Liver (tissue), 9 donors: ENCODE results near the gene SNAP25. TPM values are rescaled to one million over a fixed set of nuclear protein-coding genes. Genes with fewer than 3 reads are reported as not detected.
A peak's percentile ranks its signal among the peaks of the same experiment; 100 is the strongest.

ENCODE experiments used
- DNase-seq: peaks from one replicate; pipeline ENCODE4 v3.0.0-alpha.2; 2017; ENCODE audit warnings: low spot score
- H3K27ac ChIP-seq, 2 donors: one replicate each; pipeline ENCODE4 v1.7.0; 2013; ENCODE audit warnings: inconsistent platforms in 2 of 2, low read length in 2 of 2, control low read depth in 1 of 2, low read depth in 1 of 2, mild to moderate bottlenecking in 1 of 2
- H3K27me3 ChIP-seq, 4 donors: one replicate each; pipeline versions ENCODE4 v1.6.1 to v1.7.0; 2013; ENCODE audit warnings: low read length in 3 of 4, inconsistent platforms in 1 of 4, mild to moderate bottlenecking in 1 of 4, moderate library complexity in 1 of 4; ENCODE audit not compliant: control insufficient read depth in 4 of 4, insufficient read depth in 4 of 4
- H3K36me3 ChIP-seq, 4 donors: one replicate each; pipeline versions ENCODE4 v1.6.1 to v1.7.0; 2013; ENCODE audit warnings: low read length in 3 of 4, mild to moderate bottlenecking in 3 of 4, low read depth in 1 of 4, moderate library complexity in 1 of 4; ENCODE audit not compliant: control insufficient read depth in 4 of 4, insufficient read depth in 3 of 4
- H3K4me1 ChIP-seq, 4 donors: one replicate each; pipeline versions ENCODE4 v1.6.1 to v1.7.0; 2013; ENCODE audit warnings: low read length in 3 of 4, mild to moderate bottlenecking in 3 of 4, moderate library complexity in 1 of 4; ENCODE audit not compliant: control insufficient read depth in 4 of 4, insufficient read depth in 4 of 4
- H3K4me3 ChIP-seq, 3 donors: one replicate each; pipeline versions ENCODE4 v1.6.1 to v1.7.0; 2013; ENCODE audit warnings: low read length in 3 of 3, control low read depth in 1 of 3, low read depth in 1 of 3, mild to moderate bottlenecking in 1 of 3
- H3K9ac ChIP-seq, 2 donors: one replicate each; pipeline ENCODE4 v1.7.0; 2013; ENCODE audit warnings: low read length in 2 of 2, mild to moderate bottlenecking in 2 of 2, moderate library complexity in 2 of 2, control low read depth in 1 of 2, low read depth in 1 of 2
- H3K9me3 ChIP-seq, 4 donors: one replicate each; pipeline versions ENCODE4 v1.6.1 to v1.7.0; 2013; ENCODE audit warnings: low read length in 3 of 4; ENCODE audit not compliant: control insufficient read depth in 4 of 4
- ATF3 ChIP-seq: IDR thresholded peaks from 2 replicates; pipeline ENCODE4 v1.6.1; 2016; ENCODE audit warnings: antibody characterized with exemption
- EGR1 ChIP-seq, 2 donors: IDR thresholded peaks; 2 replicates each; pipeline ENCODE4 v1.6.1; 2016 to 2018; ENCODE audit warnings: antibody characterized with exemption in 2 of 2, low read depth in 2 of 2
- FOXA1 ChIP-seq: IDR thresholded peaks from 2 replicates; pipeline ENCODE4 v1.6.1; 2016; ENCODE audit warnings: antibody characterized with exemption
- FOXA2 ChIP-seq: IDR thresholded peaks from 2 replicates; pipeline ENCODE4 v1.6.1; 2016; ENCODE audit warnings: antibody characterized with exemption
- HNF4A ChIP-seq, 2 donors: conservative IDR thresholded peaks; 2 replicates each; pipeline ENCODE4 v1.6.1; 2016; ENCODE audit warnings: antibody characterized with exemption in 2 of 2, mild to moderate bottlenecking in 2 of 2
- JUND ChIP-seq, 2 donors: IDR thresholded peaks; 2 replicates each; pipeline ENCODE4 v1.6.1; 2016; ENCODE audit warnings: antibody characterized with exemption in 2 of 2
- NR2F2 ChIP-seq: IDR thresholded peaks from 2 replicates; pipeline ENCODE4 v1.6.1; 2016; ENCODE audit warnings: antibody characterized with exemption
- RAD21 ChIP-seq, 2 donors: IDR thresholded peaks; 2 replicates each; pipeline ENCODE4 v1.6.1; 2016; ENCODE audit warnings: antibody characterized with exemption in 2 of 2, mild to moderate bottlenecking in 2 of 2
- RXRA ChIP-seq, 2 donors: IDR thresholded peaks; 2 replicates each; pipeline ENCODE4 v1.6.1; 2017 to 2018; ENCODE audit warnings: antibody characterized with exemption in 2 of 2, mild to moderate bottlenecking in 1 of 2
- SP1 ChIP-seq: IDR thresholded peaks from 2 replicates; pipeline ENCODE4 v1.6.1; 2018; ENCODE audit warnings: antibody characterized with exemption, mild to moderate bottlenecking
- TAF1 ChIP-seq: conservative IDR thresholded peaks from 2 replicates; pipeline ENCODE4 v1.6.1; 2016; ENCODE audit warnings: antibody characterized with exemption, mild to moderate bottlenecking
- YY1 ChIP-seq: IDR thresholded peaks from 2 replicates; pipeline ENCODE4 v1.6.1; 2016; ENCODE audit warnings: antibody characterized with exemption, mild to moderate bottlenecking
- WGBS: extraction: QIAGEN DNeasy Blood & Tissue Kit; methylation state at CpG from one replicate; pipeline ENCODE4 v1.1.7; 2013; 5-methylcytosine and 5-hydroxymethylcytosine counted together
- polyA plus RNA-seq, 2 donors: library from polyadenylated mRNA; stranded (reverse) in 1 of 2; unstranded in 1 of 2; fragments of 200-250 nt in 1 of 2; fragments of >200 nt in 1 of 2; fragmentation: Nextera tagmentation in 1 of 2; extraction: Ambion mirVana in 1 of 2; gene quantifications; one replicate each; pipeline versions ENCODE4 v1.2.1 to v1.2.3, GENCODE V29; 2013 to 2015
- total RNA-seq, 2 donors: library from RNA; depleted of rRNA; stranded (reverse); fragments of >200 nt; gene quantifications; one replicate each; pipeline ENCODE4 v1.2.3, GENCODE V29; 2014
- TF ChIP-seq, protein P1 (sequence below): IDR thresholded peaks from 2 replicates; pipeline ENCODE4 v1.6.1; 2016; ENCODE audit warnings: antibody characterized with exemption, mild to moderate bottlenecking
- TF ChIP-seq, protein P2 (sequence below): IDR thresholded peaks from 2 replicates; pipeline ENCODE4 v1.6.1; 2016; ENCODE audit warnings: antibody characterized with exemption
- TF ChIP-seq, protein P3 (sequence below): fragments of 150-350 bp; IDR thresholded peaks from 2 replicates; pipeline ENCODE4 v1.5.1; 2017; ENCODE audit warnings: improper control_type of control experiment, low read depth, low read length; ENCODE audit not compliant: missing input control
- donor health status: healthy.
- donor health status: healthy.
- donor health status: healthy.
- donor health status: healthy.
- donor health status: healthy.

SNAP25 gene
- total and polyA plus RNA-seq, 4 donors = 0.32 to 2.7 (median 0.56) TPM

- Histone ChIP-seq H3K9me3 (no peaks in the 10 kb centered on the region), H3K36me3 (no peaks in the 10 kb centered on the region), H3K9ac (peak overlapping the region in 1 of 2 donors; percentile 89), H3K27ac (peak overlapping the region; percentile 83 to 88), H3K27me3 (no peaks in the 10 kb centered on the region), H3K4me3 (peak overlapping the region; percentile 52 to 79 (median 61)), H3K4me1 (peaks cover 0 to 5% (median 2%) of the 10 kb centered on the region in 4 donors)
- WGBS = 48% methylated on average over 4 of the region's 4 CpGs
- no peak for DNase-seq
- peak in 1 of 2 donors; percentile 58 for TF ChIP-seq JUND (IDR thresholded peaks at IDR 0.05)
- no peak for TF ChIP-seq FOXA2
These were observed 110.2 kb downstream of the SNAP25 start for GRCh38 chr20:10328897-10329255.

- Histone ChIP-seq H3K36me3 (no peaks in the 10 kb centered on the region), H3K27me3 (no peaks in the 10 kb centered on the region), H3K4me3 (peak overlapping the region; percentile 36 to 79 (median 52)), H3K4me1 (peaks cover 0 to 5% (median 2%) of the 10 kb centered on the region in 4 donors), H3K9me3 (no peaks in the 10 kb centered on the region), H3K9ac (peak overlapping the region in 1 of 2 donors; percentile 39), H3K27ac (peak overlapping the region; percentile 83 to 88)
- 78% methylated on average over 4 of the region's 4 CpGs for WGBS
- TF ChIP-seq, protein P1, sequence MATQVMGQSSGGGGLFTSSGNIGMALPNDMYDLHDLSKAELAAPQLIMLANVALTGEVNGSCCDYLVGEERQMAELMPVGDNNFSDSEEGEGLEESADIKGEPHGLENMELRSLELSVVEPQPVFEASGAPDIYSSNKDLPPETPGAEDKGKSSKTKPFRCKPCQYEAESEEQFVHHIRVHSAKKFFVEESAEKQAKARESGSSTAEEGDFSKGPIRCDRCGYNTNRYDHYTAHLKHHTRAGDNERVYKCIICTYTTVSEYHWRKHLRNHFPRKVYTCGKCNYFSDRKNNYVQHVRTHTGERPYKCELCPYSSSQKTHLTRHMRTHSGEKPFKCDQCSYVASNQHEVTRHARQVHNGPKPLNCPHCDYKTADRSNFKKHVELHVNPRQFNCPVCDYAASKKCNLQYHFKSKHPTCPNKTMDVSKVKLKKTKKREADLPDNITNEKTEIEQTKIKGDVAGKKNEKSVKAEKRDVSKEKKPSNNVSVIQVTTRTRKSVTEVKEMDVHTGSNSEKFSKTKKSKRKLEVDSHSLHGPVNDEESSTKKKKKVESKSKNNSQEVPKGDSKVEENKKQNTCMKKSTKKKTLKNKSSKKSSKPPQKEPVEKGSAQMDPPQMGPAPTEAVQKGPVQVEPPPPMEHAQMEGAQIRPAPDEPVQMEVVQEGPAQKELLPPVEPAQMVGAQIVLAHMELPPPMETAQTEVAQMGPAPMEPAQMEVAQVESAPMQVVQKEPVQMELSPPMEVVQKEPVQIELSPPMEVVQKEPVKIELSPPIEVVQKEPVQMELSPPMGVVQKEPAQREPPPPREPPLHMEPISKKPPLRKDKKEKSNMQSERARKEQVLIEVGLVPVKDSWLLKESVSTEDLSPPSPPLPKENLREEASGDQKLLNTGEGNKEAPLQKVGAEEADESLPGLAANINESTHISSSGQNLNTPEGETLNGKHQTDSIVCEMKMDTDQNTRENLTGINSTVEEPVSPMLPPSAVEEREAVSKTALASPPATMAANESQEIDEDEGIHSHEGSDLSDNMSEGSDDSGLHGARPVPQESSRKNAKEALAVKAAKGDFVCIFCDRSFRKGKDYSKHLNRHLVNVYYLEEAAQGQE = no peak
- TF ChIP-seq, protein P2, sequence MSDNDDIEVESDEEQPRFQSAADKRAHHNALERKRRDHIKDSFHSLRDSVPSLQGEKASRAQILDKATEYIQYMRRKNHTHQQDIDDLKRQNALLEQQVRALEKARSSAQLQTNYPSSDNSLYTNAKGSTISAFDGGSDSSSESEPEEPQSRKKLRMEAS = no peak
- TF ChIP-seq RXRA (IDR thresholded peaks at IDR 0.05) (no peak), YY1 (no peak), NR2F2 (no peak), SP1 (no peak), JUND (IDR thresholded peaks at IDR 0.05) (no peak), FOXA2 (no peak), ATF3 (no peak), FOXA1 (no peak), RAD21 (IDR thresholded peaks at IDR 0.05) (no peak)
- no peak for DNase-seq
These were observed 110.9 kb downstream of the SNAP25 start for GRCh38 chr20:10329387-10330005.

GRCh38 chr20:10330071-10330470 is 111.4 kb downstream of the SNAP25 start:
- TF ChIP-seq ATF3 = no peak
- TF ChIP-seq TAF1 = no peak
- TF ChIP-seq EGR1 (IDR thresholded peaks at IDR 0.05; ENCODE audit: low read depth in 2 of 2) = no peak
- TF ChIP-seq FOXA1 = no peak
- no peak for TF ChIP-seq NR2F2
- no peak for TF ChIP-seq JUND (IDR thresholded peaks at IDR 0.05)
- no peak for TF ChIP-seq RXRA (IDR thresholded peaks at IDR 0.05)
- TF ChIP-seq, protein P3, sequence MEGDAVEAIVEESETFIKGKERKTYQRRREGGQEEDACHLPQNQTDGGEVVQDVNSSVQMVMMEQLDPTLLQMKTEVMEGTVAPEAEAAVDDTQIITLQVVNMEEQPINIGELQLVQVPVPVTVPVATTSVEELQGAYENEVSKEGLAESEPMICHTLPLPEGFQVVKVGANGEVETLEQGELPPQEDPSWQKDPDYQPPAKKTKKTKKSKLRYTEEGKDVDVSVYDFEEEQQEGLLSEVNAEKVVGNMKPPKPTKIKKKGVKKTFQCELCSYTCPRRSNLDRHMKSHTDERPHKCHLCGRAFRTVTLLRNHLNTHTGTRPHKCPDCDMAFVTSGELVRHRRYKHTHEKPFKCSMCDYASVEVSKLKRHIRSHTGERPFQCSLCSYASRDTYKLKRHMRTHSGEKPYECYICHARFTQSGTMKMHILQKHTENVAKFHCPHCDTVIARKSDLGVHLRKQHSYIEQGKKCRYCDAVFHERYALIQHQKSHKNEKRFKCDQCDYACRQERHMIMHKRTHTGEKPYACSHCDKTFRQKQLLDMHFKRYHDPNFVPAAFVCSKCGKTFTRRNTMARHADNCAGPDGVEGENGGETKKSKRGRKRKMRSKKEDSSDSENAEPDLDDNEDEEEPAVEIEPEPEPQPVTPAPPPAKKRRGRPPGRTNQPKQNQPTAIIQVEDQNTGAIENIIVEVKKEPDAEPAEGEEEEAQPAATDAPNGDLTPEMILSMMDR = no peak
- TF ChIP-seq FOXA2 = no peak
- TF ChIP-seq RAD21 (IDR thresholded peaks at IDR 0.05) = no peak
- TF ChIP-seq SP1 = no peak
- TF ChIP-seq YY1 = no peak
- no peak for TF ChIP-seq HNF4A (conservative IDR thresholded peaks at IDR 0.05)
- Histone ChIP-seq H3K27me3 (no peaks in the 10 kb centered on the region), H3K27ac (no peak overlapping the region), H3K9ac (no peak overlapping the region), H3K36me3 (no peaks in the 10 kb centered on the region), H3K4me1 (peaks cover 0 to 5% (median 2%) of the 10 kb centered on the region in 4 donors), H3K9me3 (no peaks in the 10 kb centered on the region), H3K4me3 (no peak overlapping the region)
- WGBS = 93% methylated on average over 4 of the region's 4 CpGs
- DNase-seq = no peak
